KOPT-K1 (cell line): ENCODE data around the gene MYO5B.

Source experiments
- H3K27ac ChIP-seq: fragments of 200-600 bp; sonication (generic); 2 replicates; pipeline ENCODE4 v1.5.1; 2016; ENCODE audit warnings: antibody characterized with exemption, mild to moderate bottlenecking, low read depth, low read length; ENCODE audit not compliant: poor library complexity, severe bottlenecking
- H3K36me3 ChIP-seq: fragments of 200-600 bp; sonication (generic); 2 replicates; pipeline ENCODE4 v1.5.1; 2017; ENCODE audit warnings: antibody characterized with exemption, mild to moderate bottlenecking, low read length, moderate library complexity; ENCODE audit not compliant: insufficient read depth
- H3K9me3 ChIP-seq: fragments of 200-600 bp; sonication (generic); 2 replicates; pipeline ENCODE4 v1.5.1; 2017; ENCODE audit warnings: antibody characterized with exemption, low read length, mild to moderate bottlenecking; ENCODE audit not compliant: insufficient read depth, poor library complexity, severe bottlenecking

The MYO5B gene

DNA sequence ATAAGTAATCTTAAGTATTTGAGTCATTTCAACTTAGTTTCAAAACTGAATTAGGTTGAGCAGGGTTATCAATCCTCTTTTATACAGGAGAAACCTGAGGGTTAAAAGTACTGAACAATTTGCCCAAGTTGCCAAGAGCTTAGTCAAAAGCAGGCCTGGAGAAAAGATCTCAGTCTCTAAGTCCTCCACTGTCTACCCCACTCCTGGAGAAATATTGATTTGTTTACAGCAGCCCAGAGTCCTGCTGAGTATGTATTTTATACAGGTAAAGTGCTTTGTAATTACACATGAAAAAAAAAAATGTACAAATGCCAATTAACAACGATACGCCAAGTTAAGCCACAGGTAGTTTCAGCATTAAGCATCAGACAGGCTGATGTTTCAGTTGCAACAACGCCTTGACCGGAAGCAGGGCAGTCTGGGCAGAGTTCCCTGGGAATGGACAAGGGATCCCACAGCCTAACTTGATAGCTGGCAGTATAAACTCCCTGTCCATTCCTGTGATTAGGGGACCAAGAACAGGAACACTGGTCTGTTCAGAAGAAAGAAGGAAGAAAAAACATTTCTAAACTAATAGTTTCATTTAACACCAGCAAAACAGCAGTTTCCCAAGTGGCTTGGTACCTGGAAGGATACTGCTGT, 132.9 kb downstream of the MYO5B start:
- H3K27ac ChIP-seq, result no peak overlapping the region
- H3K36me3 ChIP-seq, result no peaks in the 10 kb centered on the region
- no peaks in the 10 kb centered on the region for H3K9me3 ChIP-seq

DNA sequence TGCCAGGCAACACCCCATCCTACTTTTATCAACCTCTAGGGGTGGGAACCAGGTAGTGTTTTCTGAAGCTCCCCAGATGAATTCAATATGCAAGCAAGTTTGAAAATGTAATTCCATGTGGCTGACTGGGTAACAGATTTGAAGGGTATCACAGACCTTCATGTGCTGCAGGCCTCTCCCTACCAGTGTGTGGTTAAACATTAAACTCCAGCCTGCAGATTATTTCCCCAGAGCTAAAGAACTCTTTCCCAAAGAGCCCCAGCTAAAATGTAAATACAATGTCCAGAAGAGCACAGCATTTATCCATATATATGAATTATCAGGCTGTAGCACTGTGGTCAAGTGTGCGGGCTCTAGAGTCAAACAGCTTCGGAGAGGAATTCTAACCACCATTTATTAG, 134.1 kb downstream of the MYO5B start:
- no peaks in the 10 kb centered on the region for H3K36me3 ChIP-seq
- H3K27ac ChIP-seq, result no peak overlapping the region
- no peaks in the 10 kb centered on the region for H3K9me3 ChIP-seq

DNA sequence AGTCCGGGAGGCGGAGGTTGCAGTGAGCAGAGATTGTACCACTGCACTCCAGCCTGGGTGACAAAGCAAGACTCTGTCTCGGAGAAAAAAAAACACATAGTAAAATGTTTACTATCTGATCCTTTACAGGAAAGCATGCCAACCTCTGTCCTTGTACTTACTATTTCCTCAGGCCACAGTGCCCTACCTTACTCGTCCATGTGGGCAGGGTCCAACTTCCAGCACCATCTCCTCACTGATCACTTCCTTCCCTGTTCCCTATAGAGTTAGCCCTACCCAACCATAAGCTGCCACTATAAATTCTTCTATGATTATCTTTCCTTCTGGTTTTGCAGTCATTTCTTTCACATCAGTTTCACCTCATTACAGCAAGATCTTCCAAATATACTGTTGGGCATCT, 136.2 kb downstream of the MYO5B start:
- Histone ChIP-seq H3K36me3 (no peaks in the 10 kb centered on the region), H3K9me3 (no peaks in the 10 kb centered on the region), H3K27ac (no peak overlapping the region)

DNA sequence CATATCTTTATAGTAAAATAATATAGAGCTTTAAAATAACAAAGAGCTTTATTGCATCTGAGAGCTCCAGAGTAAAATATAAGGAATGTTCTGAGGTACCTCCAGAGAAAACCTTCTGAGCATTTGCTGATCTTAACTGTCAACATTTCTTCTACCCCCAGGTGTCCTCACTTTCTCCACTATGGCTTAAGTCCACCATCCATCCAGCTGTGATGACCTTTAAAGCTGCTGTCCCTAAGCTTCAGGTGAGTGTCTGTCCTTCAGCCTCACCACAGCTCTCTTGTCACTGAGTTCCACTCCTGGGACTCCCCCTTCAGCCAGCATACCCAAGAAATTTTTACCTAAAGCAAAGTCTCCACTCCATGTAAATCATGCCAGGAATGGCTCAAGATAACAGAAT, 137.9 kb downstream of the MYO5B start:
- no peaks in the 10 kb centered on the region for H3K9me3 ChIP-seq
- no peaks in the 10 kb centered on the region for H3K36me3 ChIP-seq
- no peak overlapping the region for H3K27ac ChIP-seq

DNA sequence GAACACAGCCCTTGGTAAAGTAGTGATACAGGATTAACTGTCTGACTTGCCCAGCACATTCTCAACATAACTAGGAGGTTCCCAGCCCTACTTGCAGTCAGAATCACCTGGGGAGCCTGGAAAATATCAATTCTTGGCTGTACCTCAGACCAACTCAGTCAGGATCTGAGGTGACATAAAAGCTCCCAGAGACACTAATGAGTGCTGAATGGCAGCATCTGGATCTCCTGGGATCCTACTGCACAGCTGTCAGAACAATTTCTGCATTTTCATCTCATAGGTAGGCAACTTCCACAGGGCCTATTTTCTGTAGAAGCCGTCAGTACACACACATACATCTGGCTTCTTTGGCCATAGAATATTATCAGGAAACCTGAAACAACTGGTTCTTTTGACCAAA, 138.8 kb downstream of the MYO5B start:
- no peaks in the 10 kb centered on the region for H3K36me3 ChIP-seq
- H3K9me3 ChIP-seq, result no peaks in the 10 kb centered on the region
- no peak overlapping the region for H3K27ac ChIP-seq

DNA sequence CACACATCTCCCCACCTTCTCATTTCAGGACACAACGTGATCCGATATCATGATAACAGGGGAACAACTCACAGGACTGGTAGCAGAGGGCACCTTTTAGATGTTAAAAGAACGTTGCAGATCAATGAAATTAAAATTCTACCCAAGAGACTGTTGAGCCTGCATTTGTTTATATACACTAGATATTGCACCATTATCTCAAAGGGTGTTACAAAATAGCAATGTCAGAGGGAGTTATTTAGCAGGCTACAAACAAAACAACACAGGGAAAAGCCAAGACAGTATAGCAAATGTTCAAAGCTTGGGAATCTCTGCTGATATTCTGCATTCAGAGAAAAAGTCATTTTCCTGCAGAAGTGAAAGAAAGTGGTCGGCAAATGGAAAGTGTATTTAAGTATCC, 139.5 kb downstream of the MYO5B start:
- no peaks in the 10 kb centered on the region for H3K9me3 ChIP-seq
- H3K27ac ChIP-seq, result no peak overlapping the region
- H3K36me3 ChIP-seq, result no peaks in the 10 kb centered on the region

DNA sequence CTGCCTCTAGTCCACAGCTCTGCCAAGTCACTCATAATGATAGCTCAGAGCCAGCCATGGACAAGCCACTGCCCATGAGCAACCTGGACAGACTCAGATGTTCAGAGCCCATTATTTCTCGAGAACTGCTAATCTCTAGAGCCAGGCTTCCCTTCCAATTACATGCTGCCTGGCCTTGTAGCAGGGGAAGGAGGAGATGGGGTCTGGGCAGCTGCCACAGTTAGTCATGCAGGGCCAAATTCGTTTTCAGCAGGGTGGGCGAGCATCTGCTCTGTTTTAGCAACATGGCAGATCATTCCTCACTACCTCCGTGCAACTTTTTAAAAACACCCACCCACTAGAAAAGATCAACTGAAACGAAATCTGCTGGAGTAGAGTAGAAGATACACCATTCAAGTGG, 141.8 kb downstream of the MYO5B start:
- Histone ChIP-seq H3K9me3 (no peaks in the 10 kb centered on the region), H3K36me3 (no peaks in the 10 kb centered on the region), H3K27ac (no peak overlapping the region)

DNA sequence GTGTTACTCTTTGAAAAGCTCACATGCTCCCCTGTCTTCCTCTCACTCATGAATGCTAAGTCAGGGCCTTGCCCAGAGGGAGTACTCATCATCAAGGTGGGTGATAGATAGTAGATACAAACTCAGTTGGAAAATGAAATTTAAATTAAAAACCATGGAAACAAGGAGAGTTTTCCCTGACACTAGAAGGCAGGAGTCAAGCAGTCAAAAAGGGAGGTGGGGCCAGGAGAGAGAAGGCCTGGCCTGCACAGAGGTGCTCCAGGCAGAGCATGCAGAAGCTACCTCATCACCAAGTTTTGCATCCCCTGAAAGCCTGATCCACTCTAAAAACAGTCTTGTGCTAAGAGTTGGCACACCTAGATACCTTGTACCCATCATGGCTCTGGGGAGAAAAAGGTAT, 143.7 kb downstream of the MYO5B start:
- H3K36me3 ChIP-seq, result no peaks in the 10 kb centered on the region
- H3K9me3 ChIP-seq, result no peaks in the 10 kb centered on the region
- no peak overlapping the region for H3K27ac ChIP-seq

DNA sequence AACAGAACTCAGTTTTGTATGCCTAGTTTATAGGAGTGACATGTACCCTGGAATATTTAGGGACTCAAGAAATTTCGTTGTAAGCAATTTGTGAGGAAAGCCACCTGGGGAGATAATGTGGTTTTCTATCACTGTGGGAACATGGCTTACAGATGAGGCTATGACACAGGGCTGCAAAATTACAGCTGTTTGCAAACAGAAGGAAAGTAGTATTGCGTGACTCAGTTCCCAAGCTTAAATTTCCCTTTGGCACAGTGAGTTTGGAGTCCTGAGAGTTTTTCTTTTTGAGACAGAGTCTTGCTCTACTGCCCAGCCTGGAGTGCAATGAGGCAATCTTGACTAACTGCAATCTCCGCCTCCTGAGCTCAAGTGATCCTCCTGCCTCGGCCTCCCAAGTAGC, 149.8 kb downstream of the MYO5B start:
- Histone ChIP-seq H3K9me3 (no peaks in the 10 kb centered on the region), H3K36me3 (no peaks in the 10 kb centered on the region), H3K27ac (no peak overlapping the region)

DNA sequence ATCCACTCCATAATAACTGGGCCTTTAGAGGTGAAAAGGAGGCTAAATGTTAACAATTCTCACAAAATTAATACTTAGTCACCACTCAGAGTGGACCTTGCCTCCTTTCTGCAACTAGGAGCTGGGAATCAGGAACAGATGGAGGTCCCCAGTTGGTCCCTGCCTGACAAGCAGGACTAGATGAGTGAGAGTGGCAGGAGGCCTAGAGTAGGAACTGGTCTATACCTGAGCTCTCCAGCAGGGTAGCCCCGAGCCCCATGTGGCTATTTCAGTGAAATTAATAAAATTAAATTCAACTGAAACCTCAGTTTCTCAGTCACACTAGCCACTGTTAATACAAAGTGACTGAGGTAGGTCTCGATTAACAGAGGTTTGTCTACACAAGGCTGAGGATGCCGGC, 150.5 kb downstream of the MYO5B start:
- Histone ChIP-seq H3K36me3 (no peaks in the 10 kb centered on the region), H3K27ac (no peak overlapping the region), H3K9me3 (no peaks in the 10 kb centered on the region)

DNA sequence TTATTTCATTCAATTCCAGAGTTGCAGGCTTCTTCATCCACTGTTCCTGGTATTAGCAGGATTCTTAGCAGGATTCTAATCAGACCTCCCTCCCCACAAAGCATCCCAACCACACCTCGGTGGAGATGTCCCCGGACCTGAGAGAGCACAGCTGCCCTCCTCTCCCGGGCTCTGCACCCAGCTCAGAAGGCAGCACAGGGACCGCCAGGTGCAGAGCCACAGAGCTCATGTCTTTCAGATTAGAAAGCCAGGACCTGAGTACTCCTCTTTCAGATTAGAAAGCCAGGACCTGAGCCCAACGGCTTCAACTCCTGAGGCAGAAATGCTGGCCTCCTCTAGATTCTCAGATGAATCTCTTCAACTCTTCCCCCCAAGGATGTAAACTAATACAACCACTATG, 152.3 kb downstream of the MYO5B start:
- no peaks in the 10 kb centered on the region for H3K36me3 ChIP-seq
- no peaks in the 10 kb centered on the region for H3K9me3 ChIP-seq
- no peak overlapping the region for H3K27ac ChIP-seq

DNA sequence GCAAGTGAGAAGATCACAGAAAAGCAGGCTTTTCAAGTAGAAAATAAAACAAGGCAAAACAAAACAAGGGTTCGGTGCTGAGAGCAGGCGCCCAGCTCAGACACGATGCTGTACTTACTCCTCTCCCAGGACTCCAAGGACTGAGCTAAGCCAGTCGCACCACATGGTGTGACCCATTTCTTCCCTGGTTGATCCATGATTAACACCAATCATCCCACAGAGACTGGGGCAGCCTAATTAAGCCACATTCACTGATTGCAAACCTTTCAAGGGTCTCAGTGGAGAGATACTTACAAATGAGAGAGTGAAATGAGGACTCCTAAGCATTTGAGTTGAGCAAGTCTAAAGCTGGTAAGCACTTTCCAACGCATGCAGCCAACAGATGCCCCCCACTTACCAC, 155.2 kb downstream of the MYO5B start:
- Histone ChIP-seq H3K9me3 (no peaks in the 10 kb centered on the region), H3K27ac (no peak overlapping the region), H3K36me3 (no peaks in the 10 kb centered on the region)

DNA sequence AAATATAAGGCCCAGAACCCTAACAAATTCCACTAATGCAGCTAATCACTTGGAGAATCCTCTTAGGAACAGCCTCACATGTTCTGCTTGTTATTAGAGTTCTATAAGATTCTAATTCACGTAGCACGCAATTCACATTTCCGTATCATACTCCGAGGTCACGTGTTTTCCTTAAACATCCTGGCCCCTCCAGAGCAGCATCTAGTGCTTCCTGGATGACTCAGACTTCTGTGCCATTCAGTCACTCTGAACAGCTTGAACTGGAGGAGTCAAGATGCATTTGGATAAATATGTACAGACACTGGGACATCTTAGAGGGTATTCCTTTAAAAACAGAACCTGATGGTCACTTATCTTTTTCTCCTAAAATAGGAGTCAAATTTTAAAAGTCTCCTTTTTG, 156.5 kb downstream of the MYO5B start:
- Histone ChIP-seq H3K9me3 (no peaks in the 10 kb centered on the region), H3K36me3 (no peaks in the 10 kb centered on the region), H3K27ac (no peak overlapping the region)

DNA sequence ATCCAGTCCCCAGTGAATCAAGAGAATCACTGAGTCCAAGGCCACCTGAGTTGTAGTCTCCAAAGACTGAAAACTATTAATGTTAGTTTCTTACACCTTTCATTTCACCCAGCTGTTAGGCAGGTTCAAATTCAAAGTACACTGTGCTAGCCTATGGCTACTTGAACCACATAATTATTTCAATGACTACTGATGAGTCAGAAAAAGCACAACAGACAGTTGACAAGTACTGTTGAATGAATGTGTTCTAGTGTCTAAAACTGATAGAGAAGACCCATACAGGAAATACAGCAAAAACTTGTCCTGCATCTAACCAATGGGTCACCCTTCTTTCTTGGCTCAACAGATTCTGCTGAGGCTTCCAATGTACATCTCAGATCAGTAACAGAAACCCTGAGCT, 160.9 kb downstream of the MYO5B start:
- Histone ChIP-seq H3K36me3 (no peaks in the 10 kb centered on the region), H3K9me3 (no peaks in the 10 kb centered on the region), H3K27ac (no peak overlapping the region)

DNA sequence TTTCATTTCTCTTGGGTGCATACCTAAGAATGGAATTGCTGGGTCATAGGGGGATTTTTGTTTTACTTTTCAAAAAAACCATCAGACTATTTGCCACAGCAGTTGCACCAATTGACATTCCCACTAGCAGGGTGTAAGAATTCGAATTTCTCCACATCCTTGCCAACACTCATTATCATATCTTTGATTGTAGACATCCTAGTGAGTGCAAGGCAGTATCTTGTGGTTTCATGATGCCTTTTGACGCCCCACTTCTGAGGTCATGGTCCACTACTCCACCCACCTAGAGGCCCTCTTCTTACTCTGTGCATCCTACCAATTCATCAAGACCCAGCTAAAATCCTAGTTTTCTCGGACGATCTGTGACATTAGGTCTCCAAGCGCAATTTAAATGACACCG, 161.9 kb downstream of the MYO5B start:
- Histone ChIP-seq H3K36me3 (no peaks in the 10 kb centered on the region), H3K27ac (no peak overlapping the region), H3K9me3 (no peaks in the 10 kb centered on the region)

DNA sequence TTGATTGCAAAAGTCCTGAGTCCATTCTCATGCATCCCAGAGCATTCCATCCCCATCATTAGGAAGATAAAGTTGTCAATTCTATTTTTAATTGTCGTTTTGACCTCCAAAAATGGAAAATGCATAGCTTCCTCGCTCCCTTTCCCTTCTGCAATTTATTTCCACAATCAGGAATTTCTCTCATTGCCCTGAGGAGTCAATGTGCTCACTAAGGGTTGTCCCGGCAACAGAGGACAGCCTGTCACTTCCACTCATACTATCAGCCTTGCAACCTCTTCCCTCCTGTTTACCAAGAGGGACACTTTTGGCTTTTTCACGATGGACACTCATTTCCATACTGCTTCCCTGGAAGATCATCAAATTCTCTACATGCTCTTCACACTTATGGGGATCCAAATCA, 164.8 kb downstream of the MYO5B start:
- Histone ChIP-seq H3K9me3 (no peaks in the 10 kb centered on the region), H3K36me3 (no peaks in the 10 kb centered on the region), H3K27ac (no peak overlapping the region)

DNA sequence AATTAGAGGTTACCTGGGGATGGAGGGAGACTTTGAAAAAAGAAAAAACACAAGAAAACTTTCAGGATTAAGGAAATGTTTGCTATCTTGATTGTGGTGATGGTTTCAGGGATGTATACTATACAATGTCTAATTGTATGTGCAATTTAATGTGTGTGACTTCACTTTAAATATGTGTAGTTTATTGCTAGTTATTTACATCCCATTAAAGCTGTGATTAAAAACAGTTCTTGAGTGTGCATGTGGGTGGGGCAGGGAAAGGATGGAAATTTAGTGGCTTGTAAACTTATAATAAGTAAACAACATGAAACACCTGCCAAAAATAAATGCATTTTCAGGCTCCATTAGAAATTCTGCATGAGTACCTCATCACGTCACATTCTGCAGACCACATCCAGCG, 167.0 kb downstream of the MYO5B start:
- Histone ChIP-seq H3K36me3 (no peaks in the 10 kb centered on the region), H3K27ac (no peak overlapping the region), H3K9me3 (no peaks in the 10 kb centered on the region)
